AG09309 (cell line): ENCODE measurements around the gene CCM2.

Experiments
- DNase-seq: peaks from one replicate; pipeline ENCODE4 v3.0.0-alpha.2; 2010; ENCODE audit warnings: low read depth
- H3K4me3 ChIP-seq: 2 replicates; pipeline ENCODE4 v1.5.1; 2011; ENCODE audit warnings: mild to moderate bottlenecking, low read depth, low read length, moderate library complexity; ENCODE audit not compliant: control insufficient read depth
- CTCF ChIP-seq: IDR thresholded peaks from 2 replicates; pipeline ENCODE4 v1.5.1; 2011; ENCODE audit warnings: mild to moderate bottlenecking, low read depth, low read length, inconsistent platforms; ENCODE audit not compliant: insufficient read depth, control insufficient read depth; ENCODE audit errors: missing control alignments

CCM2 gene

DNA sequence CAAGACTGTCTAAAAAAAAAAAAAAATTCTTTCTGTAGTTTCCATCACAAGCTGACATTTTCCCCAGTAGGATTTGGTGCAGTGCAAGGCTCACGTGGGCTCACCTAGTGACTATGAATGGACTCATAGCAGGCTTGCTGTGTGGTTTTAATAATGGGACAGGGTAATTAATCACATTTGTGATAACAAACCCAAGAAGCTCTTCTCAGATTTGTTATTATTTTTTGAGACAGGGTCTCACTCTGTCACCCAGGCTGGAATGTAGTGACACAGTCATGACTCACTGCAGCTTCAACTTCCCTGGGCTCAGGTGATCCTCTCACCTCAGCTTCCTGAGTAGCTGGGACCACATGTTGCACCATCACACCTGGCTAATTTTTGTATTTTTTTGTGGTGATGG lies 48.7 kb downstream of the CCM2 start:
- DNase-seq: no peak
- TF ChIP-seq CTCF: no peak
- no peak overlapping the region for H3K4me3 ChIP-seq

- no peak for DNase-seq
- TF ChIP-seq CTCF: no peak
- no peak overlapping the region for H3K4me3 ChIP-seq
Measured at GRCh38 chr7:45050198-45050597, 50.2 kb downstream of the CCM2 start.

- TF ChIP-seq CTCF: no peak
- no peak for DNase-seq
- no peak overlapping the region for H3K4me3 ChIP-seq
Measured at GRCh38 chr7:45052011-45052410, 52.0 kb downstream of the CCM2 start.

DNA sequence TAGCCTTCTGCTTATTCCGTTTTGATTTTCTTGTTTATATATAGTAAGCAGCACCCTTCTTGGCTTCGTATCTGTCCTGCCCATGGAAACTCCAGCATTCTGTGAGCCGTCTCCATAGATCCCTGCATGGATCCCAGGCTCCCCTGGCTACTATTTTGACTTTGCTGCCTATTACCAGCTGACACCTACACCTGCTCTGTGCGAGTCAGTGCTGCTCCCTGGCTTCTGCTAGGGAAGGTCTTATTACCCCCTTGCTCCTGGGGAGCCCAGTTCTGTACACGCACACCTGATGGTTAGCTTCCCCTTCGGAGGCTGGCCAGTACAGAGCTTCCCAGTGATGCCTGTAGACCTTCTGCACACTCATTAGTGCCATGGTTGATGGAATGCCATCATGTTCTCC lies 53.4 kb downstream of the CCM2 start:
- no peak overlapping the region for H3K4me3 ChIP-seq
- no peak for TF ChIP-seq CTCF
- DNase-seq: no peak

GRCh38 chr7:45053941-45054340 lies 53.9 kb downstream of the CCM2 start:
- no peak overlapping the region for H3K4me3 ChIP-seq
- DNase-seq: no peak
- TF ChIP-seq CTCF: no peak

- H3K4me3 ChIP-seq: no peak overlapping the region
- DNase-seq: no peak
- TF ChIP-seq CTCF: no peak
Measured at GRCh38 chr7:45054442-45054841, 54.4 kb downstream of the CCM2 start.

- no peak for DNase-seq
- TF ChIP-seq CTCF: no peak
- no peak overlapping the region for H3K4me3 ChIP-seq
Measured at GRCh38 chr7:45055016-45055415, 55.0 kb downstream of the CCM2 start.
